Transverse colon (tissue), 4 donors: Measurements from ENCODE around the gene DBH.

Experiments used
- CTCF ChIP-seq, 5 experiments: fragments of 200-600 bp in 3 of 5; fragments of 450-650 bp in 2 of 5; sonication (generic) in 3 of 5; IDR thresholded peaks; 1 replicate in 2 of 5; 2 replicates in 3 of 5; pipeline ENCODE4 v1.5.1; 2016 to 2017; ENCODE audit warnings: antibody characterized with exemption in 5 of 5, inconsistent platforms in 3 of 5, mild to moderate bottlenecking in 2 of 5, moderate library complexity in 1 of 5
- EP300 ChIP-seq: sonication (generic); formaldehyde crosslinking; IDR thresholded peaks from one replicate; pipeline ENCODE4 v1.6.1; 2017; ENCODE audit warnings: antibody characterized with exemption, low read depth
- POLR2A ChIP-seq: fragments of 450-650 bp; IDR thresholded peaks from one replicate; pipeline ENCODE4 v1.6.1; 2016; ENCODE audit warnings: antibody characterized with exemption, mild to moderate bottlenecking, moderate library complexity
- POLR2AphosphoS5 ChIP-seq, 3 donors: sonication (generic); formaldehyde crosslinking; IDR thresholded peaks; one replicate each; pipeline ENCODE4 v1.6.1; 2016; ENCODE audit warnings: antibody characterized with exemption in 3 of 3

- TF ChIP-seq CTCF (IDR thresholded peaks at IDR 0.05) = no peak
- TF ChIP-seq POLR2A = no peak
- no peak for TF ChIP-seq POLR2AphosphoS5 (IDR thresholded peaks at IDR 0.05)
- TF ChIP-seq EP300 = no peak
Observed at GRCh38 chr9:133647148-133647547, 11.0 kb downstream of the DBH start.
